ENCODE measurements around the gene CCT6A. TPM values are rescaled to one million over a fixed set of nuclear protein-coding genes. Genes with fewer than 3 reads are reported as not detected.

Gene CCT6A, protein sequence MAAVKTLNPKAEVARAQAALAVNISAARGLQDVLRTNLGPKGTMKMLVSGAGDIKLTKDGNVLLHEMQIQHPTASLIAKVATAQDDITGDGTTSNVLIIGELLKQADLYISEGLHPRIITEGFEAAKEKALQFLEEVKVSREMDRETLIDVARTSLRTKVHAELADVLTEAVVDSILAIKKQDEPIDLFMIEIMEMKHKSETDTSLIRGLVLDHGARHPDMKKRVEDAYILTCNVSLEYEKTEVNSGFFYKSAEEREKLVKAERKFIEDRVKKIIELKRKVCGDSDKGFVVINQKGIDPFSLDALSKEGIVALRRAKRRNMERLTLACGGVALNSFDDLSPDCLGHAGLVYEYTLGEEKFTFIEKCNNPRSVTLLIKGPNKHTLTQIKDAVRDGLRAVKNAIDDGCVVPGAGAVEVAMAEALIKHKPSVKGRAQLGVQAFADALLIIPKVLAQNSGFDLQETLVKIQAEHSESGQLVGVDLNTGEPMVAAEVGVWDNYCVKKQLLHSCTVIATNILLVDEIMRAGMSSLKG
- 141 and 298 TPM in 2 replicates for total RNA-seq (2011; cell fraction: chromatin; rRNA removed; ENCODE audit: low replicate concordance)
- 83.9 and 89.7 TPM in 2 replicates for total RNA-seq (2011; cell fraction: nucleolus; rRNA removed)
- 151 and 179 TPM in 2 replicates for total RNA-seq (2011; cell fraction: nucleoplasm; rRNA removed)
- total RNA-seq (2014; rRNA removed) = 387 and 445 TPM in 2 replicates
- total RNA-seq (2014; rRNA removed; fragmentation: Illumina TruSeq; extraction: Trizol) = 541 and 575 TPM in 2 replicates
- 437 and 481 TPM in 2 replicates for total RNA-seq (2015; rRNA removed; fragmentation: Illumina TruSeq; extraction: Trizol)
- total RNA-seq (2021) = 302 and 312 TPM in 2 replicates
- 586 and 708 TPM in 2 replicates for polyA plus RNA-seq (2011; rRNA removed)
- 195 and 223 TPM in 2 replicates for polyA plus RNA-seq (2011; cell fraction: cytosol; rRNA removed)
- polyA plus RNA-seq (2011; cell fraction: nucleus; rRNA removed) = 185 and 288 TPM in 2 replicates
- 213 and 332 TPM in 2 replicates for polyA plus RNA-seq (2012)
- 353 and 373 TPM in 2 replicates for polyA plus RNA-seq (2014; fragmentation: Illumina TruSeq; extraction: Trizol)
- polyA plus RNA-seq (2014; fragmentation: Nextera tagmentation; extraction: Ambion mirVana) = 100 to 1,000 TPM; 244 to 314 TPM
- 404 and 419 TPM in 2 replicates for polyA plus RNA-seq (2014; rRNA removed)
- polyA minus RNA-seq (2011; rRNA and poly(A)+ RNA removed) = 690 and 857 TPM in 2 replicates
- polyA minus RNA-seq (2011; cell fraction: cytosol; rRNA and poly(A)+ RNA removed) = 138 and 195 TPM in 2 replicates
- polyA minus RNA-seq (2011; cell fraction: nucleus; rRNA and poly(A)+ RNA removed) = 70.1 and 141 TPM in 2 replicates
- Bru-seq, nascent RNA = percentile 98 among the genes with signal in this experiment
- percentile 99 among the genes with signal in this experiment for BruChase-seq, experiment 1, labeled RNA remaining after a 2-hour chase
- BruChase-seq, experiment 2, labeled RNA remaining after a 6-hour chase = percentile 99 among the genes with signal in this experiment
- long read RNA-seq, experiment 1, transcript CCT6A-201 (14 exons, 2,719 nt) = major isoform, 2,114 of 2,460 reads
- long read RNA-seq, experiment 1, transcript CCT6A-204 (2 exons, 745 nt) = minor isoform, 29 of 2,460 reads
- long read RNA-seq, experiment 1, transcript CCT6A-202 (13 exons, 2,529 nt) = minor isoform, 36 of 2,460 reads
- long read RNA-seq, experiment 1, partial matches to known transcripts = 160 of 2,460 reads
- long read RNA-seq, experiment 1, other reads (novel, unspliced or antisense) = 118 of 2,460 reads
- long read RNA-seq, experiment 2, transcript CCT6A-204 (2 exons, 745 nt) = minor isoform, 5 of 570 reads
- long read RNA-seq, experiment 2, transcript CCT6A-209 (3 exons, 411 nt) = minor isoform, 8 of 570 reads
- long read RNA-seq, experiment 2, transcript CCT6A-202 (13 exons, 2,529 nt) = minor isoform, 5 of 570 reads
- long read RNA-seq, experiment 2, transcript CCT6A-201 (14 exons, 2,719 nt) = major isoform, 319 of 570 reads
- long read RNA-seq, experiment 2, partial matches to known transcripts = 91 of 570 reads
- long read RNA-seq, experiment 2, other reads (novel, unspliced or antisense) = 141 of 570 reads
- long read RNA-seq, experiment 3, transcript CCT6A-201 (14 exons, 2,719 nt) = major isoform, 508 of 892 reads
- long read RNA-seq, experiment 3, transcript CCT6A-202 (13 exons, 2,529 nt) = minor isoform, 7 of 892 reads
- long read RNA-seq, experiment 3, partial matches to known transcripts = 339 of 892 reads
- long read RNA-seq, experiment 3, other reads (novel, unspliced or antisense) = 37 of 892 reads

DNA sequence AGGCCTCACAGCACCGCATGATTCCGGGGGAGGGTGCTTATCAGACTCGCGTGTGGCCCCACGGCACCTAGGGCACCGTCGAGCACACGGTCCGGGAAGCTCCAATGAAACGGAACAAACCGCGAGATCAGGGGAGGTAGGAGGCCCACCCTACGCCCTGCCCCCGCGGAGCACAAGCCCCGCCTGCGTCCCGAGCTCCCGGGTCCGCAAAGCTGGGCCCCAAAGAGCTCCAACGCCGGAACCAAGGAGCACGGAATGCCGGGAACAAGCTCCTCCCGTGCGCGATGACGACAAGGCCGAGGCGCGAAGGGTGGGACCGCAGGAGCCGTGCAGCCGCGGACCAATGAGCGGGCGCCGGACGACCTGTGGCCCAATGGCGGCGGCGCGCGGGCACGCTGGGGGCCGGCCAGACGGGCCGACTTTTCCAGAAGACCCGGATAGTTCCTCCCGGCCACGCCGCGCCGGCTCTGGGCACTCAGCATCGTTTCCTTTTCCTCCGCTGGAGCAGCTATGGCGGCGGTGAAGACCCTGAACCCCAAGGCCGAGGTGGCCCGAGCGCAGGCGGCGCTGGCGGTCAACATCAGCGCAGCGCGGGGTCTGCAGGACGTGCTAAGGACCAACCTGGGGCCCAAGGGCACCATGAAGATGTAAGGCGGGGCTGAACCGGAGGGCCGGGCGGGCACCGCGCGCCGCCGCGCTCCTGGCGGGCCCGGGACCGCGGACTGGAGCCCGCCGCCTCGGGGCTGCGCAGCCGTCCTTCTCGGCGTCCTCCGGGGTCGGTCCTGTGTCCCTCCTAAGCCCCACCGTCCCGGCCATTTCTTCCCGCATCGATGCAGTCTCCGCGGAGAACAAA is at the start of gene CCT6A, which contains the start of gene PSPH:
Gene CCT6A, plus strand, starts transcription at position 427 of the 853 bp plus-strand sequence. Its CDS starts 84 bp downstream, at position 511.
Gene PSPH, minus strand, starts transcription at position 106 of the 853 bp plus-strand sequence. CDS start 30,232 bp downstream, outside the sequence.
- POLR2A ChIA-PET = interaction anchor here (0.7 to 3.0 kb wide), 9 partner anchors 11 to 125 kb away, joined by 3 to 40 read pairs (median 5); partner anchors contain the start of genes CHCHD2 and SUMF2
- peak within 1 kb of the TSS; percentile 82 for H3K4me3 ChIP-seq
- DNase-seq (ENCODE audit: extremely low read depth in 1 of 4, low spot score in 3 of 4) = peak; percentile 95 to 98 (median 96)
- WGBS (ENCODE audit: insufficient coverage, low coverage, missing lambda C conversion rate) = under 1% methylated on average over 57 of the region's 97 CpGs
- H2AFZ ChIP-seq (ENCODE audit: low read depth, low read length) = peak within 1 kb of the TSS; percentile 87
- ATAC-seq = peak; percentile 94
- no peaks in the 10 kb centered on the region for H3K9me3 ChIP-seq (replicated peaks; ENCODE audit: control insufficient read depth, insufficient read depth, low read depth, low read length)
- H3K27ac ChIP-seq (ENCODE audit: extremely low read depth, low read depth, low read length) = peak within 1 kb of the TSS; percentile 92
- H3K4me2 ChIP-seq (ENCODE audit: insufficient read depth, low read length) = peak within 1 kb of the TSS; percentile 92
- H3K27me3 ChIP-seq (ENCODE audit: control insufficient read depth in 2 of 2, insufficient read depth in 2 of 2, low read length in 2 of 2) = no peaks in the 10 kb centered on the region
- peaks cover 21 to 29% of the 10 kb centered on the region in 2 experiments for H3K4me1 ChIP-seq (replicated peaks in 1 of 2; ENCODE audit: control insufficient read depth in 2 of 2, insufficient read depth in 2 of 2, low read length in 2 of 2)
- peak within 1 kb of the TSS; percentile 94 to 96 for H3K9ac ChIP-seq (ENCODE audit: insufficient read depth in 1 of 2, low read depth in 2 of 2, low read length in 2 of 2)
- BruUV-seq (replicated peaks) = no TSS peak
- H3K9me1 ChIP-seq (ENCODE audit: control insufficient read depth, insufficient read depth, low read length) = no peaks in the 10 kb centered on the region
- CTCF ChIA-PET (ENCODE audit: low intra/inter-chr PET ratio) = no interaction called here
- intact Hi-C loops (cut with micrococcal nuclease) = loop anchor here (1.0 kb wide), 2 partner anchors 13 to 18 kb away; partner anchors contain the start of gene SUMF2
- in situ Hi-C loops (cut with MboI) = no loop called here
- peaks cover 74% of the 10 kb centered on the region for H3K79me2 ChIP-seq (ENCODE audit: control insufficient read depth, insufficient read depth, low read length)
- no peaks in the 10 kb centered on the region for H4K20me1 ChIP-seq (replicated peaks; ENCODE audit: control insufficient read depth, insufficient read depth, low read length)
- H3K36me3 ChIP-seq (ENCODE audit: control insufficient read depth, insufficient read depth, low read length) = peaks cover 39% of the 10 kb centered on the region
- peak; percentile 85 for FAIRE-seq
- TF ChIP-seq, protein P1, sequence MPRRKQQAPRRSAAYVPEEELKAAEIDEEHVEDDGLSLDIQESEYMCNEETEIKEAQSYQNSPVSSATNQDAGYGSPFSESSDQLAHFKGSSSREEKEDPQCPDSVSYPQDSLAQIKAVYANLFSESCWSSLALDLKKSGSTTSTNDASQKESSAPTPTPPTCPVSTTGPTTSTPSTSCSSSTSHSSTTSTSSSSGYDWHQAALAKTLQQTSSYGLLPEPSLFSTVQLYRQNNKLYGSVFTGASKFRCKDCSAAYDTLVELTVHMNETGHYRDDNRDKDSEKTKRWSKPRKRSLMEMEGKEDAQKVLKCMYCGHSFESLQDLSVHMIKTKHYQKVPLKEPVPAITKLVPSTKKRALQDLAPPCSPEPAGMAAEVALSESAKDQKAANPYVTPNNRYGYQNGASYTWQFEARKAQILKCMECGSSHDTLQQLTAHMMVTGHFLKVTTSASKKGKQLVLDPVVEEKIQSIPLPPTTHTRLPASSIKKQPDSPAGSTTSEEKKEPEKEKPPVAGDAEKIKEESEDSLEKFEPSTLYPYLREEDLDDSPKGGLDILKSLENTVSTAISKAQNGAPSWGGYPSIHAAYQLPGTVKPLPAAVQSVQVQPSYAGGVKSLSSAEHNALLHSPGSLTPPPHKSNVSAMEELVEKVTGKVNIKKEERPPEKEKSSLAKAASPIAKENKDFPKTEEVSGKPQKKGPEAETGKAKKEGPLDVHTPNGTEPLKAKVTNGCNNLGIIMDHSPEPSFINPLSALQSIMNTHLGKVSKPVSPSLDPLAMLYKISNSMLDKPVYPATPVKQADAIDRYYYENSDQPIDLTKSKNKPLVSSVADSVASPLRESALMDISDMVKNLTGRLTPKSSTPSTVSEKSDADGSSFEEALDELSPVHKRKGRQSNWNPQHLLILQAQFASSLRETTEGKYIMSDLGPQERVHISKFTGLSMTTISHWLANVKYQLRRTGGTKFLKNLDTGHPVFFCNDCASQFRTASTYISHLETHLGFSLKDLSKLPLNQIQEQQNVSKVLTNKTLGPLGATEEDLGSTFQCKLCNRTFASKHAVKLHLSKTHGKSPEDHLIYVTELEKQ (CRISPR knock-in tag; IDR thresholded peaks at IDR 0.05) = no peak
- TF ChIP-seq, protein P2, sequence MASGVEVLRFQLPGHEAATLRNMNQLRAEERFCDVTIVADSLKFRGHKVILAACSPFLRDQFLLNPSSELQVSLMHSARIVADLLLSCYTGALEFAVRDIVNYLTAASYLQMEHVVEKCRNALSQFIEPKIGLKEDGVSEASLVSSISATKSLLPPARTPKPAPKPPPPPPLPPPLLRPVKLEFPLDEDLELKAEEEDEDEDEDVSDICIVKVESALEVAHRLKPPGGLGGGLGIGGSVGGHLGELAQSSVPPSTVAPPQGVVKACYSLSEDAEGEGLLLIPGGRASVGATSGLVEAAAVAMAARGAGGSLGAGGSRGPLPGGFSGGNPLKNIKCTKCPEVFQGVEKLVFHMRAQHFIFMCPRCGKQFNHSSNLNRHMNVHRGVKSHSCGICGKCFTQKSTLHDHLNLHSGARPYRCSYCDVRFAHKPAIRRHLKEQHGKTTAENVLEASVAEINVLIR (CRISPR knock-in tag; IDR thresholded peaks at IDR 0.05) = no peak
- TF ChIP-seq, protein P3, sequence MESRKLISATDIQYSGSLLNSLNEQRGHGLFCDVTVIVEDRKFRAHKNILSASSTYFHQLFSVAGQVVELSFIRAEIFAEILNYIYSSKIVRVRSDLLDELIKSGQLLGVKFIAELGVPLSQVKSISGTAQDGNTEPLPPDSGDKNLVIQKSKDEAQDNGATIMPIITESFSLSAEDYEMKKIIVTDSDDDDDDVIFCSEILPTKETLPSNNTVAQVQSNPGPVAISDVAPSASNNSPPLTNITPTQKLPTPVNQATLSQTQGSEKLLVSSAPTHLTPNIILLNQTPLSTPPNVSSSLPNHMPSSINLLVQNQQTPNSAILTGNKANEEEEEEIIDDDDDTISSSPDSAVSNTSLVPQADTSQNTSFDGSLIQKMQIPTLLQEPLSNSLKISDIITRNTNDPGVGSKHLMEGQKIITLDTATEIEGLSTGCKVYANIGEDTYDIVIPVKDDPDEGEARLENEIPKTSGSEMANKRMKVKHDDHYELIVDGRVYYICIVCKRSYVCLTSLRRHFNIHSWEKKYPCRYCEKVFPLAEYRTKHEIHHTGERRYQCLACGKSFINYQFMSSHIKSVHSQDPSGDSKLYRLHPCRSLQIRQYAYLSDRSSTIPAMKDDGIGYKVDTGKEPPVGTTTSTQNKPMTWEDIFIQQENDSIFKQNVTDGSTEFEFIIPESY (CRISPR knock-in tag; IDR thresholded peaks at IDR 0.05) = 0 out of 2 replicates have a peak, but pooled peaks have one; percentile 18
